ENCODE results near the gene CAMTA2.
"Not testable (repeated sequence)": the region's sequence is repeated elsewhere in the genome, so short reads cannot be mapped to it uniquely, and the experiment has no call there.

The CAMTA2 gene

GRCh38 chr17:4986951-4987766, at the start of gene CAMTA2:
TSS of gene CAMTA2 (minus strand) at chr17:4987675. CDS start at chr17:4986222, 1,453 bp downstream.
- peak; percentile 70 for DNase-seq

- DNase-seq: peak; percentile 47
These were observed 47.8 kb upstream of the CAMTA2 start, which contains the start of gene SLC52A1 for GRCh38 chr17:5035315-5035714. TSS of gene SLC52A1 (minus strand) at chr17:5035426. CDS start at chr17:5034606, 820 bp downstream.

- no peak for DNase-seq
These were observed 47.2 kb upstream of the CAMTA2 start for GRCh38 chr17:5034651-5035050.

GRCh38 chr17:5034063-5034462, 46.6 kb upstream of the CAMTA2 start:
- no peak for DNase-seq

- DNase-seq: no peak
These were observed 46.0 kb upstream of the CAMTA2 start for GRCh38 chr17:5033352-5034015.

- no peak for DNase-seq
These were observed 45.4 kb upstream of the CAMTA2 start for GRCh38 chr17:5032865-5033264.

GRCh38 chr17:5031365-5032082, 44.0 kb upstream of the CAMTA2 start:
- DNase-seq: peak; percentile 81

- not testable (repeated sequence) for DNase-seq
These were observed 42.7 kb upstream of the CAMTA2 start for GRCh38 chr17:5030168-5030567.

- no peak for DNase-seq
These were observed 40.4 kb upstream of the CAMTA2 start for GRCh38 chr17:5027916-5028315.

- DNase-seq: no peak
These were observed 39.8 kb upstream of the CAMTA2 start for GRCh38 chr17:5027299-5027698.

GRCh38 chr17:5024604-5025003, 37.1 kb upstream of the CAMTA2 start:
- no peak for DNase-seq

- DNase-seq: no peak
These were observed 36.2 kb upstream of the CAMTA2 start for GRCh38 chr17:5023588-5024147.

- DNase-seq: no peak
These were observed 34.8 kb upstream of the CAMTA2 start for GRCh38 chr17:5022171-5022711.

GRCh38 chr17:5020502-5021023, 33.1 kb upstream of the CAMTA2 start:
- DNase-seq: no peak

- DNase-seq: no peak
These were observed 32.0 kb upstream of the CAMTA2 start for GRCh38 chr17:5019475-5019956.

GRCh38 chr17:5014357-5014756, 26.9 kb upstream of the CAMTA2 start:
- DNase-seq: no peak

- DNase-seq: no peak
These were observed 24.5 kb upstream of the CAMTA2 start for GRCh38 chr17:5011928-5012327.

- no peak for DNase-seq
These were observed 15.9 kb upstream of the CAMTA2 start for GRCh38 chr17:5003214-5003867.

GRCh38 chr17:5002121-5002788, 14.8 kb upstream of the CAMTA2 start:
- no peak for DNase-seq

- DNase-seq: no peak
These were observed 12.8 kb upstream of the CAMTA2 start for GRCh38 chr17:5000237-5000639.

- DNase-seq: no peak
These were observed 12.1 kb upstream of the CAMTA2 start for GRCh38 chr17:4999430-5000093.
